Stimulated activated naive CD4-positive, alpha-beta T cell (primary cell): ENCODE data around the gene OTOS.

Source experiments
- DNase-seq, 6 experiments: peaks; one replicate each; lab custom pipeline; 2025; lab: John Stamatoyannopoulos, UW

The OTOS gene

DNA sequence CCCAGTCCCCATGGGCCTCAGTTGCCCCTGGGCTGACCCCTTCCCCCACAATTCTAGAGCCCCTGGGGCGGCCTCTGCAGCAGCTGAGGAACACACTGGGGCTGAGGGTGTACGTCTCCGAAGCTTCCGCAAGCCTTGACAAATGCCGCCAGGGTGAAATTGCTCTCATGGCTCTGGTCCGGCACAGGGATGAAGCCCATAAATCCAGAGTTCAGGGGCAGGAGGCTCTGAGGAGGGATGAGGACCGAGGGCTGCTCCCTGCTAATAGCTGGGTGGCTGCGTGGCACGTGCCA lies 27.1 kb upstream of the OTOS start:
- DNase-seq = no peak

DNA sequence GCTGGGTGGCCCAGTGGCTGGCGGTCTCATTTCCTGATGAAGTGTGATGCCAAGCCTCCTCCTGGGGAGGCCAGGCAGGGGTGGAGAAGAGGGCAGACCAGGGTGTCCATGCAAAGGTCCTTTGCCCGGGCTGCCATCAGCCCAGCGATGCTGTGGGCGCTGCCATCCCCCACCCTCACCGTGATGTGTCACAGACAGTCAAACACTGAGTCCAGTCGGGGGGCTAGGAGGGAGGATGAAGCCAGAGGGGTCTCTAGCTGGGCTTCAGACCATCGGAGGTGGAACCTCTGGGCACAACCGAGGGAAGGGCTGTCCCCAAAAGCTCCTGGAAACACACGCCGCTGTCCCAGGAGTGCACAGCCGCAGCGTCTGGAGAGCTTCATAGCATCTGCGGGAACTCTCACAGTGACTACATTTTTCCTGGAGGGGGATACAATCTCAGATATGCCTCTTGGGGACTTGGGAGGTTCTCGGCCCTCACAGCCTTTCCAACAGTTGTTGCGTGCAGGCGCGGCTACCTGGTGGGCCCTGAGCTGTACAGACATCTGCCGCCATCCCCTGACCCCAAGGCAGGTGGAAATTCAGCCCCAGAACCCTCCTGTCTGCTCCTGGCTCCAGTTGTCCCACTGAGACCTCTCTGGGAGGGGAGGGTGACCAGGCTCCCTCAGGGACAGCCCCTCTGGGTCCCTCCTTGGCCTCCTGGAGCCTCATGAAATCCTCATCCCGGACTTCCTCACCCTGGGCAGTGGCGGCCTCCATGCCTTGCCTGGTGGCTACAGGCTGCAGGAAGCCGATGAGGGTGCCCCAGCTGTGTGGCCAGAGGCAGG lies 26.5 kb upstream of the OTOS start:
- no peak for DNase-seq

DNA sequence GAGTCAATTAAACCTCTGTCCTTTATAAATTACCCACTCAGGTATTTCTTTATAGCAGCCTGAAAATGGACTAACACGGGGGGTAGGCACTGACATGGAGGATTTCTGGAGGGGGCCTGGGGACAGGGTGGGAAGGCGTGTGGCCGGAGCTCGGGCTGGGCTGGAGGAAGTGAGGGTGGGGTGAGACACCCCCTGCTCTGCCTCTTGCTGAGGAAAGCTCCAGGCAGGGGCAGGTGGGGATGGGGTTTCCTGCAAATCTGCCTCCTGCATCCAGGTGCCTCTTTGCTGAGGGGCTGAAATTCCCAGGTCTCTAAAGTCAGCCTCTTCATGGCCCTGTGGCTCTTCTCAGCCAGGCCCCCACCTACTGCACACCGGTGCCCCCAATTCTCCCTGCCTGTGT lies 25.7 kb upstream of the OTOS start:
- no peak for DNase-seq

DNA sequence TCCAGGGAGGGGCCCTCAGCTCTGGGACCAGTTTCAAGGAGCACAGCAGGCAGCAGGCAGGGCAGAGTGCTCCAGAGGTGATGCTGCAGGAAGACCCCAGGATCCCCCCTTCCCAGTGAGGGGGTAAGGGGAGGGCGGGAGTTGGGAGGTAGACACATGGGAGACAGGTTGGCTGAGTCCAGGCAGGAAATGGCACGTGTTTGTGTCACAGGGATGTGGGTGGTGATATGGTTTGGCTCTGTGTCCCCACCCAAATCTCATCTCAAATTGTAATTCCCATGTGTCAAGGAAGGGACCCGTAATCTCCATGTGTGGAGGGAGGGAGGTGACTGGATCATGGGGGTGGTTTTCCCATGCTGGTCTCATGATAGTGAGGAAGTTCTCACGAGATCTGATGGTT lies 25.2 kb upstream of the OTOS start:
- DNase-seq = no peak

DNA sequence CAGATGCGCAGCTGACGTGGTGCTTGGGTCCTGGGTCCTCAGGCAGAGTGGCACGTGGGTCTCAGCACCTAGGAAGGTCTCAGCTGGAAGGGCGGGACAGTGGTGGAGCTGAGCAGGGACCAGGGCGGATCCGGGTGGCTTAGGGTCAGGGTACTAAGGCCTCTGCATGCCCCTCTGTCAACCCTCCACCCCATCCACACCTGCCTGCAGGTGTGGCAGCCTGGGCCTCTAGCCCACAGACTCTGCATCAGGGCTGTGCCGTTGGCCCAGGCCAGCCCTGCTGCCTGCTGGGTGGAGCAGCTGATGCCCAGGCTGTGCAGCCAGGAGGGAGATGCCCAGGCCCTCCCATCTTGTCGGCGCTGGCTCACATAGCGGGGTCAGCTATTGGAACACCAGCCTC lies 24.6 kb upstream of the OTOS start:
- DNase-seq = no peak

DNA sequence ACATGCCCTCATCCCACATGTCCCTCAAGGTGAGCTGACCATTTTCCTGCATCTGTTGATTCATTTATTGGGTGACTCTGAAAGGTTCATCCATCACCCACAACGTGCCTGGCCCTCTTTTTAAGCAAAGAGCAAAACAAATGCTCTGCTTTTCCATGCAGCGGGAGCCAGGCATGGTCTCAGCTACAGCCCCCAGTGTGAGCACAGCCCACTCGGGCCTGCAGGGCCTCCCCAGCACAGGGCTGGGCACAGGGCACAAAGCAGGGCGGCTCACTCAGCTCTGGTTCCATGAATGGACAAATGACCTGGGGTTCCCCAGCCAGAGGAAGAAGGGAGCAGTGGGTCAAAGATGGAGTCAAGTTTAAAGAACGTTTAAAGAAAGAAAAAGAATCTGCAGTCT lies 24.1 kb upstream of the OTOS start:
- no peak for DNase-seq

DNA sequence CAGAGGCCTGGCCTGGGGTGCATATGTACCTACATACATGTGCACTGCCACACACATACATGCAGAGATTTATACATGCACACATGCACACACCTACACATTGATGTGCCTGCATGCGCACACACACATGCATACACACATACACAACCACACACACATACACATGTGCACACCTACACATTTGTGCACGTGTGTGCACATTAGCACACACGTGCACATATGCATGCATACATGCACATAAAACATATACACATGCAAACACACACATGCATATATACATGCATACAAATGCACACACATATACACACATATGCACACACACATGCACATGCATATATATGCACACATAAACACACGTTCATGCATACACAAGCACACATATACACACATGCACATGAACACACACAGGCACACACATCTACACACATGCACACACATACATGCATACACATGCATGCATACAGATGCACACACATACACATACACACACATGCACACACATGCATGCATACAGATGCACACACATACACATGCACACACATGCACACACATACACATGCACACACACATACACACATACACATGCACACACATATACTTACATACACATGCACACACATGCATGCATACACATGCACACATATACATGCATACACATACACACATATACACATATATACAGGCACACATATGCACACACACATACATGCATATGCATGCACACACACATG lies 23.6 kb upstream of the OTOS start:
- no peak for DNase-seq

DNA sequence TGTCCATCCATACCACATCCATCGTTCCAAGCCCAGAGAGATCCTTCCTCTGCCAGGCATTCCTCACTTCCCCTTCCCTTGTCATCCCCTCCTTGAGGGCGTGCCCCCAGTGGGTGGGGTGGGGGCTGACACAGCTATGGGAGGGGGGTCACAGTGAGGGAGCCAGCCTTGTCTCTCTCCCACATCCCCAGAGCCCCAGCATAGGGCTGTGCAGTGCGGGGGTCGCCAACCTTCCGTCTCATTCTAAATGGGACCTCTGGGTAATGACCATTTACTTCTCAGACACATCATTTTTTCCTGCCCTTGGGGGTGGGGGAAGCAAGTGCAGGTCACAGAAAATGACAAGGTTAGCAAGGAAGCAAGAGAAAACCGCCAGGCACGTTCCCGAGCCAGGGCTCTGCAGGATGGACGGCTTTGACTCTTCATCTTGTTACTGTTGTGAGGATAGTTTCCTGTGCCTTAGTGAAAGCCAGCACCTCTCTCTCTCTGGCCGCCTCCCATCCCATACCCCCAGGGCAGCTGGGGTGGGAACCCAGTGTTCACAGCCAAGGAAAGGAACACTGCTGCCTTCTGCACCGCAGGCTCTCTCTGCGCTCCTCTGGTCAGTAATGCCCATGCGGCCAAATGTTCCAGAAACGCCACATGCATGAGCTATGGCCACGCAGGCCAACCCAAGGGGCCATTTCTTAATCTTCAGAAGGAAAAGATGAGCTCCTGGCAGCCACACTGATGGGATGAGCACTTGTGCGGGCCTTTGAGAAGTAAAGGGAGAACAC lies 22.7 kb upstream of the OTOS start:
- no peak for DNase-seq

DNA sequence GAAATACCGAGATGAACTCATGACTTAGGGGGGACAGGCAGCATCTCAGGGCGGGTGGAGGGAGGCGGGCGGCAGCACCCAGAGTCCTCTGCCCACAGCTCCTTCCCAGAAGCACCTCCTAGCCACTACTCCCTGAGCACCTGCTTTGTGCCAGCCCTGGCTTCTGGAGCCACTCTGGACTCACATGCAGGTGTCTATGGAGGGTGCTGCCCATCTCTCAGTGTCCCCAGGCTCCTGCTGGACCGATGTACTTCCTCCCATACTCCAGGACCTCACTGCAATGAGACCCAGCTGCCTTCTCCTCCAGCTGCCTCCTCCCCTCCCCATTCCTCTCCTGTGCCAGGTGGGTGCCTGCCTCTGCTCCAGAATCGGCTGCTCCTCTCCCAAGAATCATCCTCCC lies 22.1 kb upstream of the OTOS start:
- DNase-seq = no peak

DNA sequence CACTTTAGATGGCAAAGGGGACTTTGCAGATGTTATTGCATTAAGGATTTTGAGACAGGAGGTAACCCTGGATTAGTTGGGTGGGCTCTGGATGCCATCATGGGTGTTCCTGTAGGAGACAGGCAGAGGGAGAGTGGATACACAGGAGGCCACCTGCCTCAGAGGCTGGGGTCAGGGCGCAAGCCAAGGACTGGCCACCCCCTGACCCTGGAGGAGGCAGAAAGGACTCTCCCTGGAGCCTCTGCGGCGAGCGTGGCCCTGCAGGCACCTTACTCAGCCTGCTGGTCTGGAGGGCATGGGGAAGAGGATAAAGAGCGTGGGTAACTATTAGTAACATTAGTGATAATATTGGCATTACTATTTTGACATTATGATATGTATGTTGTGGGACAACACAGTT lies 21.6 kb upstream of the OTOS start:
- DNase-seq = no peak

DNA sequence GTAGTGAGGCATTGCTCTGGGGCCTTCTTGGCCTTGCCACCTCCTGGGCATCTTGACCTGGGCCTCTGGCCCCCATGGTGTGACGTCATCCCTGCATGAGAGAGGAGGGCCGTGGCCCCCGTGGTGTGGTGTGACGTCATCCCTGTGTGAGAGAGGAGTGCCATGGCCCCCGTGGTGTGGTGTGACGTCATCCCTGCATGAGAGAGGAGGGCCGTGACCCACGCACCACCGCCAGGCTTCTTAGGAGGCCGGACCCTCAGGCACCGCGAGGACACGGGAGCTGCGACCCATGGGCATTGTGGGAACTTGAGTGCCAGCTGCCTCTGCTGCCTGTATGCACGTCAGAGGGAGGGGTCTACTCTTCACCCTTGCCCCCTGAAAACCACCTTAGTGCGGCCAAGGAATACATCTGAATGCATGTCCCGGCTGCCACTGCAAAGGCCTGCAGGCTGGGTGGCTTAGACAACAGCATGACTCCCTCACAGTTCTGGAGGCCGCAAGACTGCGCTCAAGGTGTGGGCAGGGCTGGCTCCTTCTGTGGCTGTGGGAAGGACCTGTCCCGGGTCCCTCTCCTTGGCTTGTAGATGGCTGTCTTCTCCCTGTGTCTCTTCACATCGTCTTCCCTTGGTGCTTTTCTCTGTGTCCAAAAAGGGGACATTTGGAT lies 20.8 kb upstream of the OTOS start:
- DNase-seq = no peak

DNA sequence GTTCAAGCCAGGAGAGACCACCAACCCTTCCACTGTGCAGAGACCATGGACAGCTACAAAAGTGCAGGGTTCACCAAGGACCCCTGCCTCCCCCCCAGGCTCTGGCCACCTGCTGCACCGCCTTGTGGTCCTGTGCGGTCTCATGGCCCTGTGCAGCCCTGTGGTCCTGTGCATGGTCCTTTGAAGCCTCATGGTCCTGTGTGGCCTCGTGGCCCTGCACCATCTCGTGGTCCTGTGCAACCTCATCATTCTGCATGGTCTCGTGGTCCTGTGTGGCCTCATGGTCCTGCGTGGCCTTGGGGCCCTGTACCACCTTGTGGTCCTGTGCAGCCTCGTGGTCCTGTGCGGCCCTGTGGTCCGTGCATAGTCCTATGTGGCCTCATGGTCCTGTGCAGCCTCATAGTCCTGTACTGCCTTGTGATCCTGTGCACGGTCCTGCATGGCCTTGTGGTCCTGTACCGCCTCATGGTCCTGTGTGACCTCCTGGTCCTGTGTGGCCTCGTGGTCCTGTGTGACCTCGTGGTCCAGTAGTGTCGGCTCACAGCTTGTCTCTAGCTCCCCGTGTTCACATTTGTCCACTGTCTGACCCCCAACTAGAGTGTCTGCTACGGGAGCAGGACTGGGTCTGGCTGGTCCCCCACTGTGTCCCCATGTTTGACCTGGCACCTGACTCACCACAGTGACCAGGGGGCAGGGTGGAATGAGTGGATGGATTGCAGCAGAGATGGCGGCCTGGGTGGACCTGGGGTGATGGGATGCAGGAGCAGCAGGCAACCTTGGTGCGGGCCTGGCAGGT lies 20.0 kb upstream of the OTOS start:
- no peak for DNase-seq

DNA sequence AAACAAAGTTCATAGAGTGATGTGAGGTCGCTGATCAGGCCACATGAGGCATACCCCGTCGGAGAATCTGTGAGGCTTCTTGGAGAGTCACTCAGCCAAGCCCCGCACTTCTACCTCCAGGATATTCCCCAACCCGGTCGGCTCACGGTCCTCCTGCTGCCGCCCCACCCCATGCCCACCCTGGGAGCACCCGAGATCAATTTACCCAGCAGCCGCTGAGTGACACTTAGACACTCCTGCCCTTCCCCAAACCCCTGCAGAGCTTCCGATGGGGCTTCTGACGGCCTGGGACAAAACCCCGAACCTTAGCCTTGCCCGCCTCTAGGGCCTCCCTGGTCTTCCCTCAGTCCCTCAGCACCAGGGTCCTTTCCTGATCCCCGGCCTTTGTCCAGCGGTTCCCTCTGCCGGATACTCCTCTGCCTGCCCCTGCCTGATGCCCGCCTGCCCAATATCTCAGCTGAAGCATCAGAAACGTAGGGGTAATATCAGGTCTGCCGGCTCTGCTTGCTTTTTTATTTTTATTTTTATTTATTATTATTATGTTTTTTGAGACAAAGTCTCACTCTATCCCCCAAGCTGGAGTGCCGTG lies 18.9 kb upstream of the OTOS start:
- no peak for DNase-seq

DNA sequence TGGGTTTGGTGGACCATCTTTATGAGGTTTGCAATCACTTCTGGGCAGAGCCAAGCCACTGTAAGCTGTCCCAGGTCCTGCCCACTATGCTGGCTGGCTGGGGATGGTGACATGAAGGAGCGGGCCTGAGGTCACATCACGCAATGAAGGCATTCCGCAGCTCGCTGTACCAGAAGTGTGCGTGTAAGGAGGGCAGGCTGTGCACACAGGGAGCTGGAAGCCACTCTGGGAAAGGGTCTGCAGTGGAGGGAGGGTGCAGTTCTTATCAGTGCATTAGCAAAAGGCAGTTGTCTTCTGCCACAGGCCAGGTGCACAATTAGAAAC lies 16.7 kb upstream of the OTOS start:
- DNase-seq = no peak

DNA sequence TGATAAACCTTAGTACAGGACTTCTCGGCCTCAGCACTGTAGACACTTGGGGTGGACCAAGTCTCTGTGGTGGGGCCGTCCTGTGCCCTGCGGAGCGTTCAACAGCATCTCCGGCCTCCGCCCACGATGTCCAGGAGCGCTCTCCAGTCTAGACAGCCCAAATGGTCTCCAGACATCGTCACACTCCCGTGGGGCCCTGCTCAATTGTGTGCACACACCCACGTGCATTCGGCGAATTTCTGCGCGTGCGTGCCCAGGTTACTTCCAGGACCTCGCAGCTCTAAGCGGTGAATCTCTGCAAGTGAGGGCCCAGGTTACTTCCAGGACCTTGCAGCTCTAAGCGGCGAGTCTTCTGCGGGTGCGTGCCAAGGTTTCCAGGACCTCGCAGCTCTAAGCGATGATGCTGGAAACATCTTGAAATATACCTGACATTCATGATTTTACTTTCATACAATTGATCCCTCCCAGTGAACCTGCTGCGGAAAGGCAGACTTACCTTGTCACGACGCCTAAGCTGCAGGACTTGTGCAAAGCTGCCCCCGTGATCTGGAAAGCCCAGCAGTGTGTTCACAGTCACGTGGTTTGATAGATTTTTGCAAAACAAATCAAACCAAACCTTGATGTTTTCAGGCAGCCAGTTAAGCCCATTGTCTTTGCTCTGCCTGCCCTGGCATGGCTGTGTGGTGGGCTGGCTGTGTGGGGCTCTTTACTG lies 16.1 kb upstream of the OTOS start:
- no peak for DNase-seq

DNA sequence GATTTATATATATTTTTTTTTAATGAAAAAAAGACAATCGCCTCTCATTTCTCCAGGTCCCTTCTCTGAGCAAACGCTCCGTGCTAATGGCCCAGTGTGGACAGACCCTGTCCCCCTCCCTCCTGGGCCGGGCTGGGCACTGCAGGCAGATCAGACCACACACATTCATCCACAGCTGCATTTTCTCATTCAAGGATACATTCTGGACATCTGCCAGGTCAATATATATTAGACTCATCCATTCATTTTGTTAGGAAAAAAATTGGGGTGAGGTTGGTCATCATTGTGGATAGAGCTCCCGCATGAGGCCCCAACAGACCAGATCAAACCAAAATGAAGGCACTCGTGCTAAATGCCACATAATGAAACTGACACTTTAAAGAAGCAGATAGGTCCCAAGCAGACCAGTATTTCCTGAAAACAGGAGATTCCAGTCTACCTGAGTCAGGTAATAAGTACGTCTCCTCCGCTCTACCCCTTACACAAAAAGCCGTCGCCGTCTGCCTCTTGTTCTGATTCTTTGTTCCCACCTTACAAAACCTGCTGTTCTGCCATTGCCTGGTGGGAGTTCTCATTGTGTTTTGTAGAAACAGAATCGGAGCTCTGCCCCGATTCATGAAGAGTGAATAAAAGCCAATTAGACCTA lies 15.4 kb upstream of the OTOS start:
- DNase-seq = no peak

DNA sequence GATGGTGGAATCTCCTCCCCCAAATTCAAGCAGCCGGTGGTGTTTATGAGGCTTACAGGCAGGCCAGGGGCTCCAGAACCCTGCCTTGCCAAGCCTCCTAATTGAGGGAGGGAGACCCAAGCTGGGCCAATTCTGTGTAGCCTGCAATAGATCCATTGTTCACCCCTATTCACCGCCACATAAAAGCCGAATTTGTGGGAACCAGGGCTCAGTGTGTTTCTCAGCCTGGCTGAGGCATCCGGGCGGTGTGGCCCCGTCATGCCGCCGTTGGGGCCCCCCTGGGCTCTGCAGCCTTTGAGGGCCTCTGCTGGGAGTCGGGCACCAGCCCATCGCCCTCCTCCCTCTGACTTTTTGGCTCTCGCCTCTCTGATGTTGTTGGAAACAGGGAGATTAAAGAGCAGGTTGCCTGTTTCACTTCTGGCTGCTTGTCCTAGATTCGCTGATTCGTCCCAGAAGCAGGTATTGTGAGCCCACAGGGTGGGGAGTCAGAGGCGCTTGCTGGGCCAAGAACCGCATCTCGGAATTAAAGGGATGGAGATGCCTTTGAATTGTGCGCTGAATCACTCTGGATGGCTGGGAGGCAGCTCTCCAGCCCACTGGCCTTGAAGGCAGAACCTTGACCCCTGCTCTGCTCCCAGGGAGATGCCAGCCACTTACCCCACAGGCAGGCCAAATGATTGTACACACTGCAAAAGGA lies 14.7 kb upstream of the OTOS start:
- no peak for DNase-seq

DNA sequence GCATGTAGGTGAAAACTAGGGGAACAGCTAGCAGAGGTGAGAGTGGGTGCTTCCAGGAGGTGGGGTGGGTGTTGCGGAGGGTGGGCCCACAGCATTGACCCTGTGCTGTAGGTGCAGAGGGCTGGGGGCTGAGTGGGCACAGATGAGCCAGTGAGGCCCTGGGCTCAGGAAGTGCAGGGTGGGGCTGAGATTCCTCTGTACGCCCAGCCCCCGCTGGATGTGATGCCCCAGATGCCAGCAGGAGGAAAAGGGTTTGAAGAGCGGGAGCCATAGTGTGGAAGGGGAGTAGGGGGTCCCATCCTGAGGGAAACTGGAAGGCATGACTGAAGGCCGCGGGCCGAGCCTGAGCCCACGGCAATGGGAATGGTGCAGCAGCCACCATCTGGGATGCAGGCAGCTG lies 14.1 kb upstream of the OTOS start:
- DNase-seq = no peak

DNA sequence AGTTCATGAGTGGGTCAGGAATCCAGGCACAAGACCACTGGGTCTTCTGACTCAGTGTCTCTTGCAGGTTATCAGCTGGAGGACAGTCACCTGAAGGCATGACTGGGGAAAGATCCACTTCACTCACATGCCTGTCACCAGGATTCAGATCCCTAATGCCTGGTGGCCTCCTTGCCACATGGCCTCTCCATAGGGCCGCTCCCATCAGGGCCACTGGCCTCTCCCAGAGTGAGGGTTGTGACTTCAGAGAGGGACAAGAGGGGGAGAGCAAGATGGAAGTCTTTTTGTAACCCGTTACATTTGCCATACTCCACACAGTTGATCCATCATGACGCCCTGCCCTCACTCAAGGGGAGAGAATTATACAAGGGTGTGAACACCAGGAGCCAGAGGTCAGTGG lies 13.0 kb upstream of the OTOS start:
- DNase-seq = no peak
